ENCODE results near the gene AKR1C4. TPM values are rescaled to one million over a fixed set of nuclear protein-coding genes. Genes with fewer than 3 reads are reported as not detected.
"Not testable (repeated sequence)": the region's sequence is repeated elsewhere in the genome, so short reads cannot be mapped to it uniquely, and the experiment has no call there.

AKR1C4 gene
- total RNA-seq, 1 donor from 2014 or later = not detected

GRCh38 chr10:5219262-5219661, 22.6 kb downstream of the AKR1C4 start:
- peaks cover 13% of the 10 kb centered on the region for H3K27me3 Mint-ChIP-seq (ENCODE audit: low read depth)
- no peaks in the 10 kb centered on the region for H3K4me1 Mint-ChIP-seq (ENCODE audit: low read depth)
- no peak overlapping the region for H3K27ac Mint-ChIP-seq (ENCODE audit: unreplicated experiment)
- peaks cover 1% of the 10 kb centered on the region for H3K36me3 Mint-ChIP-seq (ENCODE audit: low read depth)
- no peak overlapping the region for H3K4me3 Mint-ChIP-seq (ENCODE audit: unreplicated experiment)
- peaks cover 14% of the 10 kb centered on the region for H3K9me3 Mint-ChIP-seq (ENCODE audit: low read depth)
- no peak for DNase-seq (ENCODE audit: low spot score)
- TF ChIP-seq, protein P1, sequence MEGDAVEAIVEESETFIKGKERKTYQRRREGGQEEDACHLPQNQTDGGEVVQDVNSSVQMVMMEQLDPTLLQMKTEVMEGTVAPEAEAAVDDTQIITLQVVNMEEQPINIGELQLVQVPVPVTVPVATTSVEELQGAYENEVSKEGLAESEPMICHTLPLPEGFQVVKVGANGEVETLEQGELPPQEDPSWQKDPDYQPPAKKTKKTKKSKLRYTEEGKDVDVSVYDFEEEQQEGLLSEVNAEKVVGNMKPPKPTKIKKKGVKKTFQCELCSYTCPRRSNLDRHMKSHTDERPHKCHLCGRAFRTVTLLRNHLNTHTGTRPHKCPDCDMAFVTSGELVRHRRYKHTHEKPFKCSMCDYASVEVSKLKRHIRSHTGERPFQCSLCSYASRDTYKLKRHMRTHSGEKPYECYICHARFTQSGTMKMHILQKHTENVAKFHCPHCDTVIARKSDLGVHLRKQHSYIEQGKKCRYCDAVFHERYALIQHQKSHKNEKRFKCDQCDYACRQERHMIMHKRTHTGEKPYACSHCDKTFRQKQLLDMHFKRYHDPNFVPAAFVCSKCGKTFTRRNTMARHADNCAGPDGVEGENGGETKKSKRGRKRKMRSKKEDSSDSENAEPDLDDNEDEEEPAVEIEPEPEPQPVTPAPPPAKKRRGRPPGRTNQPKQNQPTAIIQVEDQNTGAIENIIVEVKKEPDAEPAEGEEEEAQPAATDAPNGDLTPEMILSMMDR (IDR thresholded peaks at IDR 0.05) = no peak

DNA sequence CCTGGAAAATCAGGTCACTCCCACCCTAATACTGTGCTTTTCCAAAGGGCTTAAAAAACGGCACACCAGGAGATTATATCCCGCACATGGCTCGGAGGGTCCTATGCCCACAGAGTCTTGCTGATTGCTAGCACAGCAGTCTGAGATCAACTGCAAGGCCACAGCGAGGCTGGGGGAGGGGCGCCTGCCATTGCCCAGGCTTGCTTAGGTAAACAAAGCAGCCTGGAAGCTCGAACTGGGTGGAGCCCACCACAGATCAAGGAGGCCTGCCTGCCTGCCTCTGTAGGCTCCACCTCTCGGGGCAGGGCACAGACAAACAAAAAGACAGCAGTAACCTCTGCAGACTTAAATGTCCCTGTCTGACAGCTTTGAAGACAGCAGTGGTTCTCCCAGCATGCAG, 26.3 kb downstream of the AKR1C4 start:
- H3K27me3 Mint-ChIP-seq (ENCODE audit: low read depth); H3K27ac Mint-ChIP-seq (ENCODE audit: unreplicated experiment); H3K36me3 Mint-ChIP-seq (ENCODE audit: low read depth); H3K4me3 Mint-ChIP-seq (ENCODE audit: unreplicated experiment); H3K4me1 Mint-ChIP-seq (ENCODE audit: low read depth); DNase-seq (ENCODE audit: low spot score): not testable (repeated sequence)
- H3K9me3 Mint-ChIP-seq (ENCODE audit: low read depth) = peaks cover 18% of the 10 kb centered on the region

GRCh38 chr10:5229019-5229418, 32.4 kb downstream of the AKR1C4 start:
- H3K27me3 Mint-ChIP-seq (ENCODE audit: low read depth) = peaks cover 5% of the 10 kb centered on the region
- H3K27ac Mint-ChIP-seq (ENCODE audit: unreplicated experiment) = no peak overlapping the region
- no peaks in the 10 kb centered on the region for H3K4me1 Mint-ChIP-seq (ENCODE audit: low read depth)
- H3K36me3 Mint-ChIP-seq (ENCODE audit: low read depth) = peaks cover 2% of the 10 kb centered on the region
- peaks cover 22% of the 10 kb centered on the region for H3K9me3 Mint-ChIP-seq (ENCODE audit: low read depth)
- no peak for DNase-seq (ENCODE audit: low spot score)
- TF ChIP-seq, protein P1 (IDR thresholded peaks at IDR 0.05) = no peak
- no peak overlapping the region for H3K4me3 Mint-ChIP-seq (ENCODE audit: unreplicated experiment)

DNA sequence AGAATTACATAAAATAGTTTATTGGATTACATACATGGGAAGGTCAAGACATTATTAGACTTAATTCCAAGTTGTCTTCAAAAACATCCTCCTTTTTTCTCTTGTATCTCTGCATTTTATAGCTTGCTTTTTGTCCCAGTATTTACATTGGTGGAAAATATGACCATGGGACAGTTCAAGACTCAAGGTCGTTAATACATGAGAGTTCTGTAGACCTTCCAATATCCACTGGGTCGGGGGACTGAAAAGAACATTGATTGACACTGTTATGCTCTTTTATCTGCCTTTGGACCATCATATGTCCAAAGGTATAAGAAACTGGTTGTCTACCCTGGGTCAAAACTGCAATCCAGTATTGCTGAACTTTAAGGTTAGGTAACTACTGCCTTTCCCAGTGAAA, 36.7 kb downstream of the AKR1C4 start:
- Mint-ChIP-seq H3K27ac (ENCODE audit: unreplicated experiment) (no peak overlapping the region), H3K4me3 (ENCODE audit: unreplicated experiment) (no peak overlapping the region), H3K4me1 (ENCODE audit: low read depth) (no peaks in the 10 kb centered on the region), H3K9me3 (ENCODE audit: low read depth) (peaks cover 24% of the 10 kb centered on the region), H3K36me3 (ENCODE audit: low read depth) (peaks cover 4% of the 10 kb centered on the region), H3K27me3 (ENCODE audit: low read depth) (peaks cover 9% of the 10 kb centered on the region)
- TF ChIP-seq, protein P1 (IDR thresholded peaks at IDR 0.05) = no peak
- no peak for DNase-seq (ENCODE audit: low spot score)

DNA sequence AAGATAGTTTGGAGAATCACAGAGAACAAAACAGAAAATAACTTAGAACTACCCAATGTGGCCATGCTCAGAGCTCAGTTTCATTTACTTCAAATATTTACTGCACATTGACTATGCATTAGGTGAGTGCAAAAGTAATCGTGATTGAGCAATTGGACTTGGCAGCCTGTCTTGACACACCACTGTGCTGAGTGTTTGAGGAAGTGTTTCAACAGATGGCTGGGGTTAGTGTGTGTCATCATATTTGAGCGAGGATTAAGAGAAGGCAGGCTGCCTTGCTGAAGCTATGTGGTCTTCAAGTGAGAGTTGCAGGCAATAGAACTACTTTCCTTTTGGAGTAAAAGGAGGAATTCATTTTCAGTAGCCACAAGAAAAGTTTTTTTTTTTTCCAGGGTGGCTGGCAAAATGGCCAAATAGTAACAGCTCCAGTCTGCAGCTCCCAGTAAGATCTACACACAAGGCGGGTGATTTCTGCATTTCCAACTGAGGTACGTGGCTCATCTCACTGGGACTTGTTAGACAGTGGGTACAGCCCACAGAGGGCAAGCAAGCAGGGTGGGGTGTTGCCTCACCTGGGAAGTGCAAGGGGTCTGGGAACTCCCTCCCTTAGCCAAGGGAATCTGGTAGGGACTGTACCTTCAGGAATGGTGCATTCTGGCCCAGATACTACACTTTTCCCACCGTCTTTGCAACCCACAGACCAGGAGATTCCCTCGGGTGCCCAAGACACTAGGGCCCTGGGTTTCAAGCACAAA, 37.6 kb downstream of the AKR1C4 start:
- H3K4me3 Mint-ChIP-seq (ENCODE audit: unreplicated experiment) = no peak overlapping the region
- no peak for DNase-seq (ENCODE audit: low spot score)
- H3K27me3 Mint-ChIP-seq (ENCODE audit: low read depth) = peaks cover 9% of the 10 kb centered on the region
- TF ChIP-seq, protein P1 (IDR thresholded peaks at IDR 0.05) = no peak
- no peak overlapping the region for H3K27ac Mint-ChIP-seq (ENCODE audit: unreplicated experiment)
- no peaks in the 10 kb centered on the region for H3K4me1 Mint-ChIP-seq (ENCODE audit: low read depth)
- peaks cover 4% of the 10 kb centered on the region for H3K36me3 Mint-ChIP-seq (ENCODE audit: low read depth)
- peaks cover 24% of the 10 kb centered on the region for H3K9me3 Mint-ChIP-seq (ENCODE audit: low read depth)

DNA sequence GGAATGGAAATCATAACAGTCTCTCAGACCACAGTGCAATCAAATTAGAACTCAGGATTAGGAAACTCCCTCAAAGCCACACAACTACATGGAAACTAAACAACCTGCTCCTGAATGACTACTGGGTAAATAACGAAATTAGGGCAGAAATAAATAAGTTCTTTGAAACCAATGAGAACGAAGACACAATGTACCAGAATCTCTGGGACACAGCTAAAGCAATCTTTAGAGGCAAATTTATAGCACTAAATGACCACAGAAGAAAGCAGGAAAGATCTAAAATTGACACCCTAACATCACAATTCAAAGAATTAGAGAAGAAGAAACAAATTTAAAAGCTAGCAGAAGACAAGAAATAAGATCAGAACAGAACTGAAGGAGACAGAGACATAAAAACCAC, 40.9 kb downstream of the AKR1C4 start:
- peaks cover 10% of the 10 kb centered on the region for H3K27me3 Mint-ChIP-seq (ENCODE audit: low read depth)
- H3K4me1 Mint-ChIP-seq (ENCODE audit: low read depth); H3K27ac Mint-ChIP-seq (ENCODE audit: unreplicated experiment); H3K36me3 Mint-ChIP-seq (ENCODE audit: low read depth); DNase-seq (ENCODE audit: low spot score); H3K4me3 Mint-ChIP-seq (ENCODE audit: unreplicated experiment): not testable (repeated sequence)
- H3K9me3 Mint-ChIP-seq (ENCODE audit: low read depth) = peaks cover 23% of the 10 kb centered on the region
